AG04449 (cell line): ENCODE data around the gene DLGAP3.
"Not testable (repeated sequence)": the region's sequence is repeated elsewhere in the genome, so short reads cannot be mapped to it uniquely, and the experiment has no call there.

ENCODE experiments used
- CTCF ChIA-PET: fragments of 350-600 bp; formaldehyde crosslinking; extraction: SDS; loops from one replicate; lab custom pipeline; 2021; ENCODE audit warnings: antibody characterized with exemption; lab: Yijun Ruan, JAX
- POLR2A ChIA-PET: fragments of 400-600, 350-600 bp; formaldehyde crosslinking; extraction: SDS; loops from one replicate; lab custom pipeline; 2020; ENCODE audit warnings: antibody characterized with exemption, inconsistent platforms; lab: Yijun Ruan, JAX
- DNase-seq: peaks from one replicate; pipeline ENCODE4 v3.0.0-alpha.2; 2010; ENCODE audit warnings: low read depth, low spot score
- H3K4me3 ChIP-seq: 2 replicates; pipeline ENCODE4 v1.5.1; 2011; ENCODE audit warnings: low read depth, mild to moderate bottlenecking, control low read depth, low read length
- CTCF ChIP-seq: IDR thresholded peaks from one replicate; pipeline ENCODE4 v1.5.1; 2011; ENCODE audit warnings: mild to moderate bottlenecking, moderate library complexity, low read length, control low read depth, inconsistent platforms; ENCODE audit not compliant: insufficient read depth; ENCODE audit errors: missing control alignments

DLGAP3 gene

GRCh38 chr1:34824817-34825454, 104.5 kb downstream of the DLGAP3 start:
- ChIA-PET POLR2A (no interaction called here), CTCF (no interaction called here)
- TF ChIP-seq CTCF: no peak
- no peak for DNase-seq
- H3K4me3 ChIP-seq: no peak overlapping the region

- ChIA-PET CTCF (interaction anchor here (2.2 kb wide), 1 partner anchor 35 kb away, joined by 8 read pairs; no protein-coding TSS in a partner anchor), POLR2A (no interaction called here)
- no peak overlapping the region for H3K4me3 ChIP-seq
- DNase-seq: no peak
- TF ChIP-seq CTCF: no peak
These were observed 107.2 kb downstream of the DLGAP3 start for GRCh38 chr1:34822202-34822601.

- DNase-seq, H3K4me3 ChIP-seq, CTCF ChIA-PET, POLR2A ChIA-PET: not testable (repeated sequence)
These were observed 110.6 kb downstream of the DLGAP3 start for GRCh38 chr1:34818862-34819261.

GRCh38 chr1:34816778-34817177, 112.7 kb downstream of the DLGAP3 start:
- no peak overlapping the region for H3K4me3 ChIP-seq
- CTCF ChIA-PET: interaction anchor here (0.8 to 1.2 kb wide), 3 partner anchors 28 to 43 kb away, joined by 3 read pairs; partner anchors contain the start of gene SMIM12
- no peak for DNase-seq
- no peak for TF ChIP-seq CTCF
- POLR2A ChIA-PET: no interaction called here

- CTCF ChIA-PET: interaction anchor here (0.8 to 1.2 kb wide), 3 partner anchors 27 to 43 kb away, joined by 3 read pairs; partner anchors contain the start of gene SMIM12
- no peak overlapping the region for H3K4me3 ChIP-seq
- no peak for DNase-seq
- no peak for TF ChIP-seq CTCF
- POLR2A ChIA-PET: interaction anchor here (0.6 kb wide), 1 partner anchor 99 kb away, joined by 3 read pairs; no protein-coding TSS in a partner anchor
These were observed 113.1 kb downstream of the DLGAP3 start for GRCh38 chr1:34816332-34816731.
